C4-2B (cell line): ENCODE results near the gene MICAL3.

Experiments
- H3K27ac ChIP-seq: fragments of 450-650 bp; 2 replicates; pipeline ENCODE4 v1.5.1; 2017
- CTCF ChIP-seq: fragments of 450-650 bp; conservative IDR thresholded peaks from 2 replicates; pipeline ENCODE4 v1.5.1; 2017; ENCODE audit warnings: mild to moderate bottlenecking
- ZFX ChIP-seq: fragments of 450-650 bp; IDR thresholded peaks from 2 replicates; pipeline ENCODE4 v1.6.1; 2017

MICAL3 gene

DNA sequence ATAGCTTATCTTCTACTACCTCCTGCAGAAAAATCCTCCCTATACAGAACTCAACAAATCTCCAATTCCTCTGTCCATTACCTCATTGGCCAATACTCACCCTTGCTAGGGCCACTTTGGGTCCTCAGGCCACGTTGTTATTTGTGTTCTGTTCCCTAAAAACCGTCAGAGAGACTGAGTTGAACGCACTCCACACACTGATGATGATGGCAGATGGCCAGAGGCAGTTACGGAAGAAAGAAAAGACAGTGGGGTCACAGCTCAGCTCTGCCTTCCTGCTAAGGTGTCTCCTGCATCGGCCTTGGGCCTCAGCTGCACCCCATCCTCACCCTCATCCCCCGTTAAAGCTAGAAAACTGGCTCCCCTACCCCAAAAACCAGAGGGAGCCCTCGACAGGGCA, 66.2 kb downstream of the MICAL3 start:
- no peak for TF ChIP-seq ZFX
- TF ChIP-seq CTCF = no peak
- H3K27ac ChIP-seq = no peak overlapping the region

- no peak for TF ChIP-seq ZFX
- no peak for TF ChIP-seq CTCF
- no peak overlapping the region for H3K27ac ChIP-seq
These were observed 66.7 kb downstream of the MICAL3 start for GRCh38 chr22:17957693-17958092.

- TF ChIP-seq ZFX (no peak), CTCF (no peak)
- H3K27ac ChIP-seq = no peak overlapping the region
These were observed 67.2 kb downstream of the MICAL3 start for GRCh38 chr22:17957204-17957603.

- no peak for TF ChIP-seq ZFX
- H3K27ac ChIP-seq = no peak overlapping the region
These were observed 67.7 kb downstream of the MICAL3 start for GRCh38 chr22:17956630-17957029.

- TF ChIP-seq ZFX (no peak), CTCF (no peak)
- H3K27ac ChIP-seq = no peak overlapping the region
These were observed 68.6 kb downstream of the MICAL3 start for GRCh38 chr22:17955590-17956379.

- H3K27ac ChIP-seq = peak overlapping the region; percentile 10; the same call in 1 of the 2 replicates
These were observed 69.3 kb downstream of the MICAL3 start for GRCh38 chr22:17954860-17955587.

GRCh38 chr22:17954200-17954859, 70.0 kb downstream of the MICAL3 start:
- no peak for TF ChIP-seq CTCF
- no peak for TF ChIP-seq ZFX

More at GRCh38 chr22:17954860-17955587, 69.3 kb downstream of the MICAL3 start:
- no peak for TF ChIP-seq ZFX
- no peak for TF ChIP-seq CTCF

More at GRCh38 chr22:17954200-17954859, 70.0 kb downstream of the MICAL3 start:
- H3K27ac ChIP-seq = peak overlapping the region; percentile 10; the same call in 1 of the 2 replicates
